Measurements from ENCODE around the gene LCP2. TPM values are rescaled to one million over a fixed set of nuclear protein-coding genes. Genes with fewer than 3 reads are reported as not detected.

Gene LCP2
- total RNA-seq, 1 experiment from 2014 or later = not detected

GRCh38 chr5:170265522-170265921 is 32.1 kb downstream of the LCP2 start:
- WGBS (ENCODE audit: extremely low coverage, insufficient read length, low lambda C conversion rate) = no CpG with 5 or more reads among the region's 5 CpGs
- H3K27me3 Mint-ChIP-seq (ENCODE audit: low read depth) = peaks cover 10% of the 10 kb centered on the region
- H2BK15ac ChIP-seq (ENCODE audit: low read depth, low read length) = no peak overlapping the region
- H3K27me3 ChIP-seq (ENCODE audit: insufficient read depth, low read length) = no peaks in the 10 kb centered on the region
- H3K27ac Mint-ChIP-seq = peak overlapping the region in 1 of 3 experiments; percentile 42; a peak in 2 of 7 replicates
- H3K4me1 Mint-ChIP-seq = peaks cover 50 to 67% of the 10 kb centered on the region in 2 experiments
- no peak overlapping the region for H3K27ac ChIP-seq (ENCODE audit: insufficient read length, low read depth, low read length)
- no peak overlapping the region for H3K14ac ChIP-seq (ENCODE audit: insufficient read depth, low read length)
- no peak overlapping the region for H3K9ac ChIP-seq (ENCODE audit: extremely low read depth, insufficient read length, low read length)
- no peak overlapping the region for H4K91ac ChIP-seq (ENCODE audit: insufficient read length, low read depth, low read length)
- no peaks in the 10 kb centered on the region for H3K36me3 Mint-ChIP-seq (ENCODE audit: insufficient read depth in 1 of 3, low read depth in 3 of 3)
- H2BK12ac ChIP-seq (ENCODE audit: insufficient read length, low read depth, low read length) = no peak overlapping the region
- H3K4me2 ChIP-seq (ENCODE audit: insufficient read depth, insufficient read length, low read length) = no peak overlapping the region
- H3K79me2 ChIP-seq (ENCODE audit: insufficient read depth, low read length) = no peaks in the 10 kb centered on the region
- no peak overlapping the region for H2AFZ ChIP-seq (ENCODE audit: low read length)
- H4K8ac ChIP-seq (replicated peaks; ENCODE audit: insufficient read length, low read depth, low read length) = no peak overlapping the region
- peaks cover 8% of the 10 kb centered on the region; the same call in 1 of the 2 replicates for H3K4me1 ChIP-seq (ENCODE audit: insufficient read depth, low read length)
- no peak for TF ChIP-seq CTCF (conservative IDR thresholded peaks at IDR 0.05)
- H2BK20ac ChIP-seq (ENCODE audit: low read depth, low read length, poor library complexity, severe bottlenecking) = no peak overlapping the region
- no peak overlapping the region for H3K4ac ChIP-seq (ENCODE audit: low read depth, low read length)
- H3T11ph ChIP-seq (ENCODE audit: low read length) = no peak overlapping the region
- no peaks in the 10 kb centered on the region for H3K79me1 ChIP-seq (ENCODE audit: insufficient read depth, low read depth, low read length, poor library complexity, severe bottlenecking)
- H4K5ac ChIP-seq (ENCODE audit: insufficient read length, low read depth, low read length) = no peak overlapping the region
- H4K20me1 ChIP-seq (ENCODE audit: control insufficient read depth, insufficient read depth, insufficient read length) = no peaks in the 10 kb centered on the region
- no peak overlapping the region for H2AK5ac ChIP-seq (ENCODE audit: insufficient read length, low read length)
- H3K4me3 Mint-ChIP-seq = no peak overlapping the region
- H2BK5ac ChIP-seq (ENCODE audit: insufficient read length, low read length) = no peak overlapping the region
- no peak overlapping the region for H2BK120ac ChIP-seq (ENCODE audit: low read depth, low read length, poor library complexity, severe bottlenecking)
- H3K56ac ChIP-seq (ENCODE audit: insufficient read length, low read depth, low read length) = no peak overlapping the region
- no peak for DNase-seq
- no peaks in the 10 kb centered on the region for H3K9me3 Mint-ChIP-seq
- H3K23ac ChIP-seq (ENCODE audit: insufficient read length, low read depth, low read length) = no peak overlapping the region
- no peaks in the 10 kb centered on the region for H3K9me3 ChIP-seq (ENCODE audit: control insufficient read depth, low read depth, low read length)
- H3K18ac ChIP-seq (ENCODE audit: insufficient read length, low read depth, low read length) = no peak overlapping the region
- H3K23me2 ChIP-seq (ENCODE audit: insufficient read length, low read depth, low read length, poor library complexity, severe bottlenecking) = no peaks in the 10 kb centered on the region

Data from H9 (cell line).